Coronary artery (tissue), 2 donors: Measurements from ENCODE around the gene ACACA.

Experiments
- DNase-seq: peaks from one replicate; pipeline ENCODE4 v3.0.0-alpha.2; 2017; ENCODE audit warnings: low spot score
- H3K27ac ChIP-seq, 2 donors: fragments of 200-600 bp; sonication (generic); one replicate each; pipeline ENCODE4 v1.5.1; 2016 to 2019
- H3K4me3 ChIP-seq: fragments of 200-600 bp; sonication (generic); 2 replicates; pipeline ENCODE4 v1.5.1; 2016; ENCODE audit warnings: mild to moderate bottlenecking, moderate library complexity
- CTCF ChIP-seq: fragments of 200-600 bp; sonication (generic); IDR thresholded peaks from one replicate; pipeline ENCODE4 v1.5.1; 2019; ENCODE audit warnings: antibody characterized with exemption

The ACACA gene

DNA sequence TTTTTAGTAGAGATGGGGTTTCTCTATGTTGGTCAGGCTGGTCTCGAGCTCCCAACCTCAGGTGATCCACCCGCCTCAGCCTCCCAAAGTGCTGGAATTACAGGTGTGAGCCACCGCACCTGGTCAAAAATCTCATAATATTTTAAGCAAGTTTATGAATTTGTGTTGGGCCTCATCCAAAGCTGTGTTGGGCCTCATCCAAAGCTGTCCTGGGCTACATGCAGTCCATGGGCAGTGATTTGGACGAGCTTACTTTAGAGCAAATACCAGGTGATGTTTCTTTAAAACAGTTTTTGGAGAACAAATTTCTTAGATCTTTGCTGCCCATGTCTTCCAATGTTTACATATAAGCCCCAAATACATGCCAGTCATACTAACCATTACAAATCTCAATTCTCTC is 115.3 kb downstream of the ACACA start:
- H3K4me3 ChIP-seq: no peak overlapping the region
- no peak overlapping the region for H3K27ac ChIP-seq
- TF ChIP-seq CTCF: no peak
- DNase-seq: no peak

DNA sequence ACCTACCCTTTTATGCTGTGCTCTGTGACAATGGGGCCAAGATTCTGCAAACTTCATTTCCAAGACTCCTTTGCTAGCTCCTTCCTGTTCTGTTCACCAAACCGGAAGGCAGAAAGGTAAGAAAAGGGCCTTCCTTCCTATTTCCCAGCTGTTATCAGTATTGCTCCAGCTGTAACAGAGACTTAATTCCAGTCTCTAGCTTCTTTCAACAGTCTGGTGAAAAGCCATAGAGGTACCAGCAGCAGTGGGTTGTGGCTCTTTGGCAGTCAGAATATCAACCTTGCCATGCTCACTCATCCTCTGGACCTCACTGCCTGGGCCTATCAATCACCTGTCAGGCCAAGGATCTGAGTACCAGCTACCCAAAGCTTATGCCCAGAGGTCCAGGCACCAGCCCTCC is 120.2 kb downstream of the ACACA start:
- no peak for DNase-seq
- Histone ChIP-seq H3K4me3 (no peak overlapping the region), H3K27ac (no peak overlapping the region)
- no peak for TF ChIP-seq CTCF

DNA sequence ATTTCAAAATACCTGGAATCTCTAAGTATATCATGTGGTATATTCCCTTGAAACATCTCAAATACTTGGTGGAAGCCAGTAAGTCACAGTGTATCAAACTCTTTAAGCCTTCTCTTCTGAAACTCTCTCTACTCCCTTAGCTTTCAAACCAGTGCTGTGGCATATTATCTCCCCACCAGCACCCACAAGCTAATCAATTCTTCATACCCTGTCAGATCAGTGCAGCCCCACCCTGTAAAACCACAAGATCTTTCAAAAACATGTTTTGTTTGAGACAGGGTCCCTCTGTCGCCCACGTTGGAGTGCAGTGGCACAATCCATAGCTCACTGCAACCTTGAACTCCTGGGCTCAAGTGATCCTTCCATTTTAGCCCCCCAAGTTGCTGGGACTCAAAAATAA is 122.4 kb downstream of the ACACA start:
- Histone ChIP-seq H3K4me3 (no peak overlapping the region), H3K27ac (no peak overlapping the region)
- no peak for DNase-seq
- TF ChIP-seq CTCF: no peak

GRCh38 chr17:37283414-37283961 is 123.1 kb downstream of the ACACA start:
- Histone ChIP-seq H3K27ac (no peak overlapping the region), H3K4me3 (no peak overlapping the region)
- DNase-seq: no peak
- no peak for TF ChIP-seq CTCF

DNA sequence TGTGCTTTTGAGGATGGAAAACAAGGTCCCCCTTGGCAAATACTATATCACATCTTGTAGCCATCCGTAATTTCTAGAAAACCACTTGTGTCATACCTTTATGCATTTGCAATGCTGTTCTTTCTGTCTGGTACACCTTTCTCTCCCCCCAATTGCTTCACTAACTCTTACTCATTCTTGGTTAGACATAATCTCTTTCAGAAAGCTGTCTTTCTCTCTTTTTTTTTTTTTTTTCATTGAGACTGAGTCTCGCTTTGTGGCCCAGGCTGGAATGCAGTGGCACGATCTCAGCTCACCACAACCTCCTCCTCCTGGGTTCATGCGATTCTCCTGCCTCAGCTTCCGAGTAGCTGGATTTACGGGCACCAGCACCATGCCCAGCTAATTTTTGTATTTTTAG is 125.8 kb downstream of the ACACA start:
- H3K27ac ChIP-seq: no peak overlapping the region
- no peak for TF ChIP-seq CTCF
- H3K4me3 ChIP-seq: no peak overlapping the region
- no peak for DNase-seq

DNA sequence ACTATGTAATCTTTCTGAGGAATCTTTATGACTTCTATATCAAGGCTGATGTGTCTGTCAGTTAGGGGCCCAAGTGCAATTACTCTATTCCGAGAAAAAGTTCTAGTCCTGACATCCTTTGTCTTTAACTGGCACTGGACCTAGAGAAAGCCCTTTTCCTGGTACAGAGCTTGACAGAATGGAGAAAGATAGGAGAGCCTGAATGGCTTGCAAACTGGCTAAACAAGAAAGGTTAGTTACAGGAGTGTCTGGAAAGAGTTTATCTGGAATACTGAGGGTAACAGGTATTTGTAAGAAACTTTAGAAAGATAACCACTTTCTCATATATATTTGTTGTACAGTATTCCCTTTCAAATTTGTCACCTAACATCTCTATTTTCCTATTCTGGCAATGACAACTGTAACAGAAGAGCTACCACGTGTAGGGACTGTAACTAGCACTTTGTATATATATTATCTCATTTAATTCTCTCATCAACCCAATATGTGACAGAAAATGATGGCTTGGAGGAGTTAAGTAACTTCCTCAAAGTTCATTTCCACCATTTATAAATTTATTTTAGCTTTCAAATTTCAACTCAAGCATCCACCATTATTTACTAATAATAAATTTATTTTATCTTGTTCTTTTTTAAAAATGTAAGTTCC is 128.3 kb downstream of the ACACA start:
- TF ChIP-seq CTCF: no peak
- no peak for DNase-seq
- Histone ChIP-seq H3K27ac (no peak overlapping the region), H3K4me3 (no peak overlapping the region)

- DNase-seq: no peak
- TF ChIP-seq CTCF: no peak
- no peak overlapping the region for H3K27ac ChIP-seq
Observed at GRCh38 chr17:37276475-37276874, 130.2 kb downstream of the ACACA start.

More at GRCh38 chr17:37276475-37276874, 130.2 kb downstream of the ACACA start:
- no peak overlapping the region for H3K4me3 ChIP-seq
